ENCODE data around the gene FOXP4. TPM values are rescaled to one million over a fixed set of nuclear protein-coding genes. Genes with fewer than 3 reads are reported as not detected.

Gene FOXP4
- total RNA-seq, 2 experiments from 2014 or later, result 6.3 to 26.3 TPM

GRCh38 chr6:41582540-41582939 is 36.4 kb downstream of the FOXP4 start:
- DNase-seq (ENCODE audit: low spot score), result no peak
- H4K20me1 ChIP-seq (ENCODE audit: insufficient read depth, low read length), result no peaks in the 10 kb centered on the region
- no peak overlapping the region for H3K4me2 ChIP-seq (ENCODE audit: low read length)
- H3K36me3 ChIP-seq (ENCODE audit: insufficient read depth, low read length), result no peaks in the 10 kb centered on the region; the same call in 1 of the 2 replicates
- no peak overlapping the region for H2AFZ ChIP-seq (ENCODE audit: low read length)
- no peak overlapping the region for H3K27ac ChIP-seq (ENCODE audit: low read depth, low read length, poor library complexity, severe bottlenecking)
- H3K9me2 ChIP-seq (ENCODE audit: insufficient read depth, low read length), result no peaks in the 10 kb centered on the region
- CTCF ChIA-PET (ENCODE audit: unreplicated experiment), result no interaction called here
- no TSS peak for BruUV-seq (replicated peaks)
- peaks cover 4% of the 10 kb centered on the region for H3K4me1 ChIP-seq (ENCODE audit: insufficient read depth, low read length, poor library complexity, severe bottlenecking)
- H3K9me3 ChIP-seq (ENCODE audit: low read length), result no peaks in the 10 kb centered on the region
- intact Hi-C loops (cut with micrococcal nuclease; ENCODE audit: unreplicated experiment), result no loop called here
- POLR2A ChIA-PET, result no interaction called here
- H3K4me3 ChIP-seq (ENCODE audit: low read depth, low read length, poor library complexity, severe bottlenecking), result no peak overlapping the region
- TF ChIP-seq CTCF (conservative IDR thresholded peaks at IDR 0.05; ENCODE audit: low read length) (no peak), EZH2phosphoT487 (IDR thresholded peaks at IDR 0.05; ENCODE audit: borderline replicate concordance, low read depth, low read length) (no peak)
- no peaks in the 10 kb centered on the region for H3K79me2 ChIP-seq (ENCODE audit: insufficient read depth, low read depth, low read length)

GRCh38 chr6:41583565-41583964 is 37.4 kb downstream of the FOXP4 start:
- no peaks in the 10 kb centered on the region; the same call in 1 of the 2 replicates for H3K36me3 ChIP-seq (ENCODE audit: insufficient read depth, low read length)
- peaks cover 4% of the 10 kb centered on the region for H3K4me1 ChIP-seq (ENCODE audit: insufficient read depth, low read length, poor library complexity, severe bottlenecking)
- ChIA-PET CTCF (ENCODE audit: unreplicated experiment) (no interaction called here), POLR2A (interaction anchor here (0.6 kb wide), 1 partner anchor 117 kb away, joined by 8 read pairs; no protein-coding TSS in a partner anchor)
- no peak overlapping the region for H3K4me3 ChIP-seq (ENCODE audit: low read depth, low read length, poor library complexity, severe bottlenecking)
- H2AFZ ChIP-seq (ENCODE audit: low read length), result no peak overlapping the region
- TF ChIP-seq CTCF (conservative IDR thresholded peaks at IDR 0.05; ENCODE audit: low read length) (no peak), EZH2phosphoT487 (IDR thresholded peaks at IDR 0.05; ENCODE audit: borderline replicate concordance, low read depth, low read length) (no peak)
- H3K79me2 ChIP-seq (ENCODE audit: insufficient read depth, low read depth, low read length), result no peaks in the 10 kb centered on the region
- no peak for DNase-seq (ENCODE audit: low spot score)
- no peaks in the 10 kb centered on the region for H4K20me1 ChIP-seq (ENCODE audit: insufficient read depth, low read length)
- H3K4me2 ChIP-seq (ENCODE audit: low read length), result no peak overlapping the region
- intact Hi-C loops (cut with micrococcal nuclease; ENCODE audit: unreplicated experiment), result no loop called here
- H3K27ac ChIP-seq (ENCODE audit: low read depth, low read length, poor library complexity, severe bottlenecking), result no peak overlapping the region
- H3K9me3 ChIP-seq (ENCODE audit: low read length), result no peaks in the 10 kb centered on the region
- no TSS peak for BruUV-seq (replicated peaks)
- no peaks in the 10 kb centered on the region for H3K9me2 ChIP-seq (ENCODE audit: insufficient read depth, low read length)

GRCh38 chr6:41584205-41584604 is 38.0 kb downstream of the FOXP4 start:
- no peak overlapping the region for H2AFZ ChIP-seq (ENCODE audit: low read length)
- no peak overlapping the region for H3K4me3 ChIP-seq (ENCODE audit: low read depth, low read length, poor library complexity, severe bottlenecking)
- ChIA-PET POLR2A (interaction anchor here (0.5 kb wide), 1 partner anchor 213 kb away, joined by 3 read pairs; no protein-coding TSS in a partner anchor), CTCF (ENCODE audit: unreplicated experiment) (no interaction called here)
- TF ChIP-seq EZH2phosphoT487 (IDR thresholded peaks at IDR 0.05; ENCODE audit: borderline replicate concordance, low read depth, low read length), result no peak
- no peak for TF ChIP-seq CTCF (conservative IDR thresholded peaks at IDR 0.05; ENCODE audit: low read length)
- intact Hi-C loops (cut with micrococcal nuclease; ENCODE audit: unreplicated experiment), result no loop called here
- H3K36me3 ChIP-seq (ENCODE audit: insufficient read depth, low read length), result no peaks in the 10 kb centered on the region; the same call in 1 of the 2 replicates
- H3K9me3 ChIP-seq (ENCODE audit: low read length), result no peaks in the 10 kb centered on the region
- no peaks in the 10 kb centered on the region for H3K9me2 ChIP-seq (ENCODE audit: insufficient read depth, low read length)
- DNase-seq (ENCODE audit: low spot score), result no peak
- H3K4me1 ChIP-seq (ENCODE audit: insufficient read depth, low read length, poor library complexity, severe bottlenecking), result no peaks in the 10 kb centered on the region
- BruUV-seq (replicated peaks), result no TSS peak
- no peaks in the 10 kb centered on the region for H3K79me2 ChIP-seq (ENCODE audit: insufficient read depth, low read depth, low read length)
- no peak overlapping the region for H3K4me2 ChIP-seq (ENCODE audit: low read length)
- no peak overlapping the region for H3K27ac ChIP-seq (ENCODE audit: low read depth, low read length, poor library complexity, severe bottlenecking)
- H4K20me1 ChIP-seq (ENCODE audit: insufficient read depth, low read length), result no peaks in the 10 kb centered on the region

All from OCI-LY7 (cell line).